T47D (cell line): ENCODE data around the gene RPAP2.

Source experiments
- DNase-seq, 2 experiments: peaks; one replicate each; pipeline versions ENCODE4 v3.0.0 to v3.0.0-alpha.2; 2011 to 2012; ENCODE audit warnings: low read depth in 1 of 2, low spot score in 1 of 2
- JUND ChIP-seq: IDR thresholded peaks from 2 replicates; pipeline ENCODE4 v1.6.1; 2012; ENCODE audit warnings: low read depth
- in situ Hi-C: cut with HindIII; loops from 2 replicates; pipeline ENCODE4 v1.10.0; 2016; ENCODE audit warnings: low sequenced_read_pairs, low pct_unique_long_range_greater_than_20kb

The RPAP2 gene

GRCh38 chr1:92301021-92301420 lies 2.2 kb downstream of the RPAP2 start:
- in situ Hi-C loops, result no loop called here
- DNase-seq, result no peak
- TF ChIP-seq JUND, result no peak

DNA sequence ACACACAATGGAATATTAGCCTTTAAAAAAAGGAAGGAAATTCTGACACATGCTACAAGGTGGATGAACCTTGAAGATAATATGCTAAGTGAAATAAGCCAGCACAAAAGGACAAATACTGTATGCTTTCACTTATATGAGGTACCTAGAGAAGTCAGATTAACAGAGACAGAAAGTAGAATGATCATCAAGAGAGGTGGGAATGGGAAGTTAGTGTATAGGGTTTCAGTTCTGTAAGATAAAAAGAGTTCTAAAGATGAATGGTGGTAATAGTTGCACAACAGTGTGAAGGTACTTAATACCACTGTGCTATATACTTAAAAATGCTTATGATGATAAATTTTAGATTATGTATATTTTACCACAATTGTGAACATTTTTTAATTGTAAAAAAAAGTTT lies 7.2 kb downstream of the RPAP2 start:
- in situ Hi-C loops, result no loop called here
- DNase-seq, result no peak
- TF ChIP-seq JUND, result no peak

DNA sequence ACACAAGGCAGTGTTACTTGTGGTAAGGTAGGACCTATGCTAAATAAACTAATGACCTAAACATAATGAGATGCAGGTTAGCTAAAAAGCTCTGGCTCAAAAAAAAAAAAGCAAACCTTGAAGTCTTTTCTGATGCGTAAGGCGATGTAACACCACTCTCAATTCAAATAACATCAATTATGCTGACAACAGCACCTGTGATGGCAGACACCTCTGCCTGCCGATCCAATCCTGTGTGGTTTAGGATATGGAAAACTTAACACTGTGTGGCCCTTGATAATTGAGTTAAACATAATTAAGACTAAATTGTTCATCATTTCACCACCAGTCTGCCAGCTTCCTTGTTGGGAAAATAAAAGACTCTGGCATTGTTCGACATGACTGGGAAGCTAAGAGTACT lies 9.1 kb downstream of the RPAP2 start:
- no peak for DNase-seq
- no peak for TF ChIP-seq JUND
- in situ Hi-C loops, result no loop called here

- DNase-seq, result peak; percentile 9 to 23
- no peak for TF ChIP-seq JUND
- in situ Hi-C loops, result no loop called here
These were observed 11.3 kb downstream of the RPAP2 start for GRCh38 chr1:92310185-92310597.

DNA sequence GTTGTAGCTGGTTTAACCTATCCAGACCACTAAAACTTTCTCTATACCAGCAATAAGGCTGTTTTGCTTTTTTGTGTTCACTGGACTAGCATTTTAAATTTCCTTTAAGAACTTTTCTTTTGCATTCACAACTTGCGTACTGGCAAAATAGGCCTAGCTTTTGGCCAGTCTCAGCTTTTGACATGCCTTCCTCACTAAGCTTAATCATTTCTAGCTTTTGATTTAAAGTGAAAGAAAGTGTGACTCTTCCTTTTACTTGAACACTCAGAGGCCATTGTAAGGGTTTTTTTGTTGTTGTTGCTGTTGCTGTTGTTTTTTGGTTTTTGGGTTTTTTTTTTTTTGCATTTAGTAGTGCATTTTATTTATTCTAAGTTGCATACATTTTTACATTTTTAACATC lies 15.2 kb downstream of the RPAP2 start:
- in situ Hi-C loops, result no loop called here
- DNase-seq, result no peak
- TF ChIP-seq JUND, result no peak

GRCh38 chr1:92315766-92316599 lies 17.1 kb downstream of the RPAP2 start:
- in situ Hi-C loops, result no loop called here

GRCh38 chr1:92317836-92318493 lies 19.1 kb downstream of the RPAP2 start:
- DNase-seq, result no peak
- in situ Hi-C loops, result no loop called here
- no peak for TF ChIP-seq JUND

More at GRCh38 chr1:92315766-92316599, 17.1 kb downstream of the RPAP2 start:
- TF ChIP-seq JUND, result no peak
- no peak for DNase-seq

GRCh38 chr1:92323473-92324453 lies 24.9 kb downstream of the RPAP2 start:
- in situ Hi-C loops, result no loop called here
- DNase-seq, result no peak
- TF ChIP-seq JUND, result no peak

DNA sequence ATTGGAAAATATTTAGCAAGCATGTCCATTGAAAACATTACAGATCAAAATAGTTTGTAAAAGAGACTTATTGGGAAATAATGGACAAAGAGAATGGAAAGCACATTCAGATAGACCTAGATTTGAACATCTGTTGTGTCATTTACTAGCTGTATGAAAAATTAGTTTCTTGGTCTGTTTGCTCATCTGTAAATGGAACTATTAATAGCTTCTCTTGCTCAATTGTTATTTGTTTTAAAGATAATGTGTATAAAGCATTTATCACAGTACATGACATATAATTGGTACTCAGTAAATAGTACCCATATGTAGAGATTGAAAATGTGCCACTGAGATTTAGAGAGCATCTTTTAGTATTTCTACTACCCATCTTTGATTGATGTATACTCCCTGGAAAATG lies 25.9 kb downstream of the RPAP2 start:
- no peak for DNase-seq
- in situ Hi-C loops, result no loop called here
- TF ChIP-seq JUND, result no peak

- TF ChIP-seq JUND, result no peak
- in situ Hi-C loops, result no loop called here
- DNase-seq, result no peak
These were observed 27.8 kb downstream of the RPAP2 start for GRCh38 chr1:92326681-92327080.

GRCh38 chr1:92327794-92328193 lies 28.9 kb downstream of the RPAP2 start:
- no peak for TF ChIP-seq JUND
- in situ Hi-C loops, result no loop called here
- no peak for DNase-seq

GRCh38 chr1:92329347-92330129 lies 30.7 kb downstream of the RPAP2 start:
- TF ChIP-seq JUND, result no peak
- in situ Hi-C loops, result no loop called here
- no peak for DNase-seq
